GM19240 (cell line): ENCODE measurements around the gene STAT3.
"Not testable (repeated sequence)": the region's sequence is repeated elsewhere in the genome, so short reads cannot be mapped to it uniquely, and the experiment has no call there.

Source experiments
- DNase-seq: peaks from one replicate; pipeline ENCODE4 v3.0.0; 2011; ENCODE audit warnings: low spot score; ENCODE audit not compliant: insufficient read length

Gene STAT3

DNA sequence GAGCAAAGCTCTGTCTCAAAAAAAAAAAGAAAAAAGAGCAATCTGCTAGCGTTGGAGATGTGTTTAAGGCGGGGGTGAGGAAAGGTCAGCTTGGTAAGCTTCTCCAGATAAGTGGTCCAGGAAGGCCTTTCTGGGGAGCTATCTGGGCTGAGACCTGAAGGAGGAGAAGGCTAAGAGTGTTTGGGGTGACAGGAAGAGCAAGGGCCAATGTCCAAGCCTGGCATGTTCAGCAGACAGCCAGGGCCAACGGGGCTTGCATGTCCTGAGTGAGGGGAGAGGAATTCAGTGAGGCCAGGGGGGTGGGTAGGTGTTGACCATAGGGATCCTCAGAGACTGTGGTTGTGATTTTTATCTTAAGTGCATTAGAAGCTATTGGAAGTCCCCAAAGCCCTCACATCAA is 84.5 kb downstream of the STAT3 start:
- DNase-seq, result no peak

DNA sequence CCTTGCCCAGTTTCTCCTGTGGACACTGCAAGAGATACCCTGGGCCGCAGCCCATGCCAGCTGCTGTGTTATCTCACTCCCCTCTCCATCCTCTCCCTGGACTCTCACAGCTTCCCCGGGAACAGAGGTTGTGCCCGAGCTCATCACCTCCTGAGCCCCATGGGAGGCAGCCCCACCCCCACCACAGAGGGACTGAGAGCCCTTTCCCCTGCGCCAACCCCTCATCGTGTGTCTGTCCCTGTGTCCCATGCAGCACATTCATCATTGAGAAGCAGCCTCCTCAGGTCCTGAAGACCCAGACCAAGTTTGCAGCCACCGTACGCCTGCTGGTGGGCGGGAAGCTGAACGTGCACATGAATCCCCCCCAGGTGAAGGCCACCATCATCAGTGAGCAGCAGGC is 87.2 kb downstream of the STAT3 start:
- no peak for DNase-seq

DNA sequence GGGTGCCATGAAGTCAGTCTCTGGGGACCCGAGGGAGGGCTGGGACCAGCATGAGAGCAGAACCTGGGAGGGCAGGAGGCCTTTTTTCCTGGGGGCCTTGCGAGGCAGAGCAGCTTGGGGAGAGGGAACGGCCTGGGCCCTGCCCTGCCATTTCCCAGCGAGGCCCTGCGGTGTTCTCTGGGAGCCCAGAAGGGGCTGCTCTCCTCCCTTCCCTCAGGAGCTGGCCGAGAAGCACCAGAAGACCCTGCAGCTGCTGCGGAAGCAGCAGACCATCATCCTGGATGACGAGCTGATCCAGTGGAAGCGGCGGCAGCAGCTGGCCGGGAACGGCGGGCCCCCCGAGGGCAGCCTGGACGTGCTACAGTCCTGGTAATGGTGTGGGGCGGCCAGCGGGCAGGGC is 88.3 kb downstream of the STAT3 start:
- DNase-seq, result not testable (repeated sequence)

DNA sequence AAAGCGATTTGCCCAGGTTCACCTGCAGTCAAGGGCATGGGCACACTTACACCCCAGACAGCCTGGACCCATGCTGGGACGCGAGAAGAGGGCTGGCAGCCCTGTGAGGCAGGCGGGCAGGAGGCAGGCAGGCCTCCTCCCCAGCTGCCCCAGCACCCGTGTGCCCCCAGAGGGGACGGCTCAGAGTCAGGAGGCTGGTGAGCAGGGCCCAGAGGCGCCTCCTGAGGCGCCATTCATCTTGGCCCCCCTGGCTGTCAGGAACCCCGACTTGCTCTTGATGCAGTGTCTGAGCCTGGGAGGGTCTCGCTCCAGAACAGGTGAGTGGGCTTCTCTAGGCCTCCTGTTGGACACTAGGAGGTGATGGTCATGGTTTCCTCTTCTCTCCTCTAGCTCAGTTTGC is 88.9 kb downstream of the STAT3 start:
- DNase-seq, result not testable (repeated sequence)

DNA sequence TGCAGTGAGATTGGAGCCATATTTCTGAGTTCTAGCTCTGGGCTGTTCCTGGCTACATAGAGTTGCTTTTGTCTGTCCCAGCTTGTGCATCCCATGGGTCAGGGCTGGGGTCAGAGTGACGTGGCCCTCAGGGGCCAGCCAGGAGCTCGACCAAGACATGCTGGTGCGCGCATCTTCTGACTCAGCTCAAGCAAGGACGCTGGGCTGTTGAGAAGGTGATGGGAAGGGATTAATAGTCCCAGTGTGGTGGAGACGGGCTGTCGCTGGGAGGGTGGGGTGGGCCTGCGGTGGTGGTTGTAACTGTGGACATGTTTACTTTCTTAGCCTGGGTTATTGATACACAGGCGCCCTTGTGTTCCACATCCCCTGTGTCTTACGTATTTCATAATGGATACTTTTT is 90.5 kb downstream of the STAT3 start:
- DNase-seq, result not testable (repeated sequence)

DNA sequence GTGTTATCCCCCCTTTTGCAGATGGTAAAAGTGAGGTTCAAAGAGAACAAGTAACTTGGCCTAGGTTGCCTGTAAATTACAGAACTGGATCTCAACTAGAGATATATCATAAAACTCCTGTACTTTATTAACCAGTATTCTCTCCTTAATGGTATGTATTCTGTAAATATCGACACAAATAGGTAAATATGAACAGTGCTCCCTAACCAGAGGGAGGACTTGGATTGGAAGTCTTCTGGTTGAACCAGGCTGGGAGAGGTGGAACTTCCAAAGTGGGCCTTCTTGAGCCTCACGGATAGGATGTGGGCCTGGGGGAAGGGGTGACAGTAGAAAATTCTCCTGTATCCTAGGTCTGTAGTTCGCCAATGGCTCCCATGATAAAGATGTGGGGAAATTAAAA is 92.2 kb downstream of the STAT3 start:
- DNase-seq, result no peak

DNA sequence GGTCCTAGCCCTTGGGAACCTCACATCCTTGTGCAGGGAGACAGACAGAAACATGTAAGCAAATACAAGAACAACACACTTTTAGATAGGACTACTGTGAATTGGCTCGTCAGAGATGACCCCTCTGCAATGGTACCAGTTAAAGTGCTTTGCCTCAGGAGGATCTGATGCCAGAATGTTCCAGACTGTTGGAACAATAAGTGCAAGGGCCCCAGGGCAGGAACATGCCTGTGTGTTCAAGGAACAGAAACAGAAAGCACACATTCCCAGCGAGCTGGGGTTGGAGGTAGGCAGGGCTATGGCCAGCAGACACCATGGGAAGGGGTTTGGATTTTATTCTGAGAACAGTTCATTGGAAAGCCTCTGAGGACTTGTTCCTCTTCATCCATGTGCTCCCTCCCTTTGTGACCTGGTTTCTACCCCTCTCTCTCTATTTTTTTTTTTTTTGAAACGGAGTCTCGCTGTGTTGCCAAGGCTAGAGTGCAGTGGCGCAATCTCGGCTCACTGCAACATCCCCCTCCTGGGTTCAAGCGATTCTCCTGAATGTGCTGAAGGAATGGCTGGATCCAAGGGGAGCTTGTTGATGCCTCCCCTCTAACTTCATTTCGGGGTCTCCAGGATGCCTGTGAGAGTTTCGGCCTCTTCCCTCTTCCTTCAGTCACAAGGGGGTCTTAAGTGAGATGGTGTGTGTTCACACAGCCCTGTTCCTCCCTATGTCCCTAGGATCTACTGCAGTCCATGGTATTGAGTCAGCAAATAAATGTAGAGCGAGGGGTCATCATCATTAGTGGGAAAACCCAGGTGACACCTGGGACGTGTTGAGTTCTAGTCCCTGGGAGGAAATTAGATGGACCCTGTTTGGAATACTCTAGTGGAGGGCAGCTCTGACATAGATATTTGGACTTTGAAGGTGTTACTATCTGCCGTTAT is 93.5 kb downstream of the STAT3 start:
- no peak for DNase-seq

DNA sequence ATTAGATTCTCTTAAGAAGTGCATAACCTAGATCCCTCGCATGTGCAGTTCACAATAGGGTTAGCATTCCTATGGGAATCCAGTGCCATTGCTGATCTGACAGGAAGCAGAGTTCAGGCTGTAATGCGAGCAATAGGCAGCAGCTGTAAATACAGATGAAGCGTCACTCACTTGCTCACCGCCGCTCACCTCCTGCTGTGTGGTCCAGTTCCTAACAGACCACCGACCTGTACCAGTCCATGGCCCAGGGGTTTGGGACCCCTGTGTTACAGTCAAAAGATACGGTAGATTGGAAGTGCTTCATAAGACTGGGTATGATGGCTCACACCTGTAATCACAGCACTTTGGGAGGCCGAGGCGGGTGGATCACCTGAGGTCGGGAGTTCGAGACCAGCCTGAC is 97.1 kb downstream of the STAT3 start:
- no peak for DNase-seq

DNA sequence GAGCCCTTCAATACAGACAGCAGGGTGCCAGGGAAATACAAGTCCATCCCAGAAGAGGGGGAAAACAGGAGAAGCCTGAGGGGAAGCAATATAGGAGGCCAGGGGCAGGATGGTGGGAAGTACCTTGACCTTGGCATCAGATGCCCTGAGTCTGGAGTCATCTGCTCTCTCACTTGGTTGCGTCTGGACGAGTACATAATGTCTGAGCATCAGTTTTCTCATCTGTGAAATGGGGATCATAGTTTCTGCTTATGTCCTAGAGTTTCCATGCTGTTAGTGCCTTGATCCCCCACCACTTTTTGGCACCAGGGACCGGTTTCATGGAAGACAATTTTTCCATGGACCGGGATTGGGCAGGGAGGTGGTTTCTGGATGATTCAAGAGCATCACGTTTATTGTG is 97.7 kb downstream of the STAT3 start:
- no peak for DNase-seq

DNA sequence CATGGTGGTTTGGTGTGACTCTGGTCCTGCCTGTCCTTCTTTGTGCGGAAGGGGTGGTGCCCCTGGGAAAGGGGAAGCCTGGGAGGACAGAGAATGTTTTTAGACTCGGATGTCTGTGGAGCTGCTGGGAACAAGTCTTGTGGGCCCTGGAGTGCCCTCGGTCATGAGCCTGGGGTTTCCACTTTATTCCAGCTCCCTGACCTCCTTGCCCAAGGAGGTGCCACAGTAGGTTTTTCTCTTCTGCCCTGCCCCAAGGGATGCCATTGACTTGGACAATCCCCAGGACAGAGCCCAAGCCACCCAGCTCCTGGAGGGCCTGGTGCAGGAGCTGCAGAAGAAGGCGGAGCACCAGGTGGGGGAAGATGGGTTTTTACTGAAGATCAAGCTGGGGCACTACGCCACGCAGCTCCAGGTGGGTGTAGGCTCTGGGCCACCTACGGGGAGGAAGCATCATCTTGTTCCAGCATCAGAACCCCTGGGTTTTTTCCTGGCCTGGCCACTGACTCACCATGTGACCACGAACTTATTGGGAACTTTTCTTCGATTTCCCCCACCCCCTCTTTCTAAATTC is 98.5 kb downstream of the STAT3 start:
- DNase-seq, result no peak

DNA sequence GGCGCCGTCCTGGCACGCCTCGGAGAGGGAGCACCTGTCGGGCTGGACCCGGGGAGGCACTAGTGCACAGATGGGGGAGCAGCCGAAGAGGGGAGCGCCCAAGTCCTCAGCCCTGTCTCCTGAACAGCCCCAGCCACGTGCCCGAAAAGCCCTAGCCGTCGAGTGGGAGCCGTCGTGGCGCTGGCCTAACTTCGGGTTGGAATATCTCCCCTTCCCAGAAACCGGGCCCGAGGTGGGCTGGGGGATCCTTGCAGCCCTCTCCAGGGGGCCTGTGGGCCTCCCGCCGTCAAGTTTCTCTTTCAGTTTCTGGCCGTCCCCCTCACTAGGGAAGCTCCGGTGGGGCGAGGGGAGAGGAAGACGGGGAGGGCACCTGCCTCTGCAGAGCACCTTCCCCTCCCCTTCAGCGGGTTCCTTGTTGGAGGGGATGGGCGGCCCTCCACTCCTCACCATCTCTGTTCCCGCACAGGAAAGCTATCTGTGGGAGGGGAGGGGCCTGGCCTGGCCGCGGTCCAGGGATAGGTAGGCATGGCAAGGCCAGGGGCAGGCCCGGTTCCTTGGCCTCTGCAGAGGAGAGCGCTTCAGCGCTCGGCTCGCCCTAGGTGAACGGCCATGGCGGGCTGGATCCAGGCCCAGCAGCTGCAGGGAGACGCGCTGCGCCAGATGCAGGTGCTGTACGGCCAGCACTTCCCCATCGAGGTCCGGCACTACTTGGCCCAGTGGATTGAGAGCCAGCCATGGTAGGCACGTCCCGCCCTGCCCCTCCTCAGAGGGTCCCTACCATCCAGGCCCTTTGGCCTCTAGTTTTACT is 99.2 kb downstream of the STAT3 start:
- DNase-seq, result no peak

DNA sequence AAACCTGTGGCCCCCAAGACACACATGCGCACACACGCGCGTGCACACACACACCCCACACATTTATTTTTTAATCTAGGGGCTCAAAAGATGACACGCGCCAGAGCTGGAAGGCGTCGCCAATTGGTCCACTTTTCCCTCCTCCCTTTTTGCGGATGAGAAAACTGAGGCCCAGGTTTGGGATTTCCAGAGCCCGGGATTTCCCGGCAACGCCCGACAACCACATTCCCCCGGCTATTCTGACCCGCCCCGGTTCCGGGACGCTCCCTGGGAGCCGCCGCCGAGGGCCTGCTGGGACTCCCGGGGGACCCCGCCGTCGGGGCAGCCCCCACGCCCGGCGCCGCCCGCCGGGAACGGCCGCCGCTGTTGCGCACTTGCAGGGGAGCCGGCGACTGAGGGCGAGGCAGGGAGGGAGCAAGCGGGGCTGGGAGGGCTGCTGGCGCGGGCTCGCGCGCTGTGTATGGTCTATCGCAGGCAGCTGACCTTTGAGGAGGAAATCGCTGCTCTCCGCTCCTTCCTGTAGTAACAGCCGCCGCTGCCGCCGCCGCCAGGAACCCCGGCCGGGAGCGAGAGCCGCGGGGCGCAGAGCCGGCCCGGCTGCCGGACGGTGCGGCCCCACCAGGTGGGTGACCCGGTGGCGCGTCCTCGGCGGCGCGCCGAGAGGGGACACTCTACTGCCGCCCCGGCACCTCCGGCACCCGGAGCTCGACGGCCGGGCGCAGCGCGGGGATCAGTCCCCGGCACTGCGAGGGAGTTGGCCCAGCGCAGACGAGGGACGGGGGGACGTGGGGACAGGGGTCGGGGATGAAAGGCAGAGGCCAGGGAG is 100.1 kb downstream of the STAT3 start, which contains the start of gene STAT5A:
TSS of gene STAT5A (plus strand) at position 522 of the 826 bp plus-strand sequence. CDS start 914 bp downstream, outside the sequence.
- DNase-seq, result peak; percentile 57

DNA sequence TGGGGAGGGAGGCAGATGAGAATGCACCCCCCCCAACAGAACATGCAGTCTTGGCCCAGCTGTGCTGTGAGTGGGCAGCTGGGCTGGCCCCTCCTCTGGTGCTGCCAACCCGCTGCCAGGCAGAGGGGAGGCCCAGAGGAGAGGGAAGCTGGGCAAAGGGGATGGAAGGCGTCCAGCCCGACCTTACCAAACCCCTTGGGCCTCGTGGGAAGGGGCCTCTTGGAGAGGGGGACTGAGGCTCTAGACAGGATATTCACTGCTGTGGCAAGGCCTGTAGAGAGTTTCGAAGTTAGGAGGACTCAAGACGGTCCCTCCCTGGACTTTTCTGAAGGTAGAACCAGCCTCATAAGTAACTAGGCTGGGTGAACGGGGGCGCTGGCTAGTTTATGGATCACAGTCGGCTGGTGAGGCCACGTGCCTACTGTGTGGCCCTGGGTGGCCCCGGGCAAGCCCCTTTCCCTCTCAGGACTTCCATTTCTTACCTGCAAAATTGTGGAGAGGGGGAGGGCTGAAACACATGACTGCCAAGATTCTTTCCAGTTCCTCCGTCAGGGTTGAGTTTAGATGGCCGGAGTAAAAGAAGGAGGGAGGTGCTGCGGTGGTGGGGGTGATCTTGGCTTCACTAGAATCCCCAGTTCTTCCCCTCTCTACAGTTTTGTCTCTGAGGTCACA is 100.8 kb downstream of the STAT3 start:
- DNase-seq, result no peak

DNA sequence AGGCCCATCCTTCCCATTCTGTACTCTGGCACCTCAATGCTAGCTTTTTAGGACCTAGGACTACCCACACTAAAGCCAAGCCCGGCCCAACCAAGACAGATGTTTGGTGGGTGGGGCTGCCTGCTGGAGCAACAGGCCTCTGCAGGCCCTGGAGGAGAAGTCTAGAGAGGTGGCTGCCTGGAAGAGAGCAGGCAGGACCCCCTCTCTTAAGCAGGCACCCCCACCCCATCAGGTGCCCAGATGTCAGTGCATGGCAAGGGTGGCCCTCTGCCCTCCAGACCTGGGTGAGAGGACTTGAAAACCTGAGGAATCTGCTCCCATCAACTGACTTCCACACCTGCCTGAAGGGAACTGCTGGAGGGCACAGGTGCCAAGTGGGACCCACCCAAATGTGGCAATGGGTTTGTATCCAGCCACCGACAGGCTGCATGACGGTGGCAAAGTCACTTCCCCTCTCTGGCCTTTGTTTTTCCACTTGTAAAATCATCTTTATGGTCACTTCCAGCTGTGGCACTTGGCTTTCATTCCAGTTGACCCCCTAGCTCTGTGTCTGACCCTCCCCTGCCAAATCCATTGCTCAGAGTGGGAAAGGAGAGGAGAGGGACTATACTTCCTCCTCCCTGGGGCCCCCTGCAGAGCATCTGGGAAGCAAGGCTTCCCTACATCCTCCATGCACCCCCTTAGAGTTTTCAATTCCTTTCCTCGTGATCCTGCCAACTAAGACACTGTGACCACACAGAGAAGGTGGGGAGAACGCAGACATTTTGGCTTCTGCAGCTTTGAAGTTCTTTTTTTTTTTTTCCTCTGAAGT is 101.6 kb downstream of the STAT3 start:
- DNase-seq, result no peak

DNA sequence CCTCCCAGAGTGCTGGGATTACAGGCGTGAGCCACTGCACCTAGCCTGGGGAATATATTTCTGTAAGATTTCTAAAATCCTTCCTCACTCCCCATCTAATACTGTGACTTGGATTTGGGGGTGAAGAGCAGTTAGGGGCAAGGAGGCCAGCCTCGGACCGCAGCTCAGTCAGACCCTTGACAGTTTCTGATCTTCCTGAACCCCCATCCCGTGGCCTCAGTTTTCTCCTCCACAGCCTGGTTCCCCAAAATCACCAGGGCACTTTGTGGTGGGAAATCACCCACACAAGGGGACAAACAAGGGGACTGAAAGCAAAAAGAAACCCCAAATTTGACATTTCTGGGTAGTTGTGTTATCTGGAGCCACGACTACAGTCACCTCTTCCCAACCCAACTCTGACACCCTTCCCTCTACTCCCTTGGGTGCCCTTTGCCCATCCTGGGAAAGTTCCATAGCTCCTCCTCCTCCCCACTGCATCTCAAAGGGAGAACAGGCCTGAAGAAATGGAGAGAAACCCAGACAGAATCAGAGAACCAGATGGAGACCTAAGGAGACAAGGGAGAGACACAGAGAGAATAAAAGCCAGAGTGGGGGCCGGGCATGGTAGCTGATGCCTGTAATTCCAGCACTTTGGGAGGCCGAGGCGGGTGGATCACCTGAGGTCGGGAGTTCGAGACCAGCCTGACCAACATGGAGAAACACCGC is 102.7 kb downstream of the STAT3 start:
- DNase-seq, result no peak

DNA sequence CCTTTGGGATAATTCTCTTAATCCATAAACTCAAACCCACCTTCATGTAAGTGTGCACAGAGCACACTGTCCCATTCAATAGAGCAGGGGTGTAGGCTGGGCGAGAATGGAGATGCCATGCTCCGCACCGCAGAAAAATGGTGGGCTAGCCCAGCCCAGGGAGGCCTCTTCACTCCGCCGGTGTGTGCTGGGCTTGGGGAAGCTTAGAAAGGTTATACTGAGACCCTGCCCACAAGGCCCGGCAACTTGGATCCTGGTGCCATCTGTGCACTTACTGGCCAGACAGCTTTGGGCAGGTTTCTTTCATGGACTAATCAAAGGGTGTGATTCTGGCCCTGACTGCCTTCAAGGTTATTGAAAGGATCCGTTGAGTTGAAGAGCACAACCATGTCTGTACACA is 103.7 kb downstream of the STAT3 start:
- no peak for DNase-seq

DNA sequence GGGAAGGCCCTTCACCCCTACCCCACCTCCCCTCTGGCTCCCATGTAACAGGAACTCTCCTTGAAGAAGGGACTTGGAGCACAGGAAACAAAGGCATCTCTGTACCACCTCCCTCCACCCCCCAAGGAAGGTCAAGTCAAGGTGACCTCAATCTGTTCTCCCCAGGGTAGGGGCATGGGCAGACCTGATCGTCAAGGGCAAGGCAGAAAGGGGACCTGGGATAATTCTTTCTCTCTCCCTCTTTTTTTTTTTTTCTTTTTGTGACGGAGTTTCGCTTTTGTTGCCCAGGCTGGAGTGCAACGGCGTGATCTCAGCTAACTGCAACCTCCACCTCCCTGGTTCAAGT is 104.2 kb downstream of the STAT3 start:
- no peak for DNase-seq

DNA sequence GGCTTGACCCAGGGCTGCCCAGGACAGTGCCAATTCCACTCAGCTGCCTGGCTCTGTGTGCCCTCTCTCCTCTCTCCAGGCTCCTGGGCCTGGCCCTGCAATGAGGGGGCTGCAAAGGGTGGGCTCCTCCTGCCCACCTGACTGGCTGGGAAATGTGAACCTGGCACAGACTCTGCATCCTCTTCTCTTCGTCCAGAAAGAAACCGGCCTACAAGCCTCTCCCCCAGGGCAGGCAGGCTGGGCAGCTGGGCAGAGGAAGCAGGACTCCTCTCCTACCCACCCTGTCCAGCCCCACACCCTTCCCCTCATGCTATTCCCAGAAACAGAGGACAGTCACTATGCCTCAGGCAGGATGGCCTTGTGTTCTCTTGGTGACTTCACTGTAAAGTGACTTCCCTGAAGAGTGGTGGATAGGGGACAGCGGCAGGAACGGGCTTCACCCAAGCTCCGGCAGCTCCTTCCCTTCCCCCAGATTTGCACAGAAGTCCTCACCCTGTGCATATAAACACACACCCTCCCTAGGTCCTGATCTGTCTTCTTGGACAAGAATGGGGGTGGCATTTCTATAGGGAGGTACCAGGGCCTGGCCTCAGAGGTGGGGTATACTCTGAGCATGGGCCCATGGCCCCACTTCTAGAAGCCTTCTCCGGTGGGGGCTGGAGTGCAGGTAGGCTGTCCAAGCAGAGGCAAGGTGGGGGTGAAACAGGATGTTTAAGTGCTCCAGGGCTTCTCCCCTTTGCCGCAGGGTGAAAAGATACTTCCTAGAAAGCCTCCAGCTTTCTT is 104.8 kb downstream of the STAT3 start:
- DNase-seq, result no peak
